ENCODE results near the gene COL4A1.

COL4A1 gene

DNA sequence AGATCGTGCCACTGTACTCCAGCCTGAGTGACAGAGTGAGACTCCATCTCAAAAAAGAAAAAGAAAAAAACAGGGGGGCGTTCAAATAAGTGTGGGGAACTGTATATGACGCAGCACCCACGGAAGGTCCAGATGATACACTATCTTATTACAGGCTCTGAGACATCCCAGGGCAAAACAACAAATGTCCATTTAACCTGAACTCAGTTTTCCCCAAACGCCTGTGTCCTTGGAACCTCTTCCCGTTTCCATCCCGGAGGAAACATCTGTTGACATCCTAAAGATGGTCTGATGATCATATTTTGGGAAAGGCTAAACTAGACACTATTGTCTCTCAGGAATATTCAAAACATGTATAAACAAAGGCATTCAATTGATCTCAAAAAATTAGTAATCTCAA lies 72.4 kb downstream of the COL4A1 start:
- no CpG with 5 or more reads among the region's 7 CpGs for WGBS, 2 donors (ENCODE audit: extremely low coverage in 2 of 2, insufficient read length in 2 of 2, insufficient replicate concordance in 1 of 2)
- no peak overlapping the region for H2BK120ac ChIP-seq (ENCODE audit: low read depth, low read length)
- H3K4me1 ChIP-seq (ENCODE audit: control insufficient read depth in 2 of 2, insufficient read depth in 1 of 2, low read depth in 1 of 2, low read length in 2 of 2), result peaks cover 0 to 15% of the 10 kb centered on the region in 2 donors
- peaks cover 0 to 12% of the 10 kb centered on the region in 2 donors for H3K36me3 ChIP-seq (replicated peaks in 1 of 2; ENCODE audit: control insufficient read depth in 2 of 2, insufficient read depth in 2 of 2, low read length in 2 of 2)
- H3K23ac ChIP-seq (ENCODE audit: low read depth, low read length, poor library complexity), result no peak overlapping the region
- H2AK5ac ChIP-seq (ENCODE audit: low read depth, low read length), result no peak overlapping the region
- no peak for DNase-seq (ENCODE audit: low spot score)
- H3K14ac ChIP-seq (ENCODE audit: low read length), result no peak overlapping the region
- H2BK5ac ChIP-seq (ENCODE audit: low read length), result no peak overlapping the region
- H3K9me3 ChIP-seq (replicated peaks in 1 of 2; ENCODE audit: control insufficient read depth in 2 of 2, insufficient read depth in 1 of 2, low read depth in 1 of 2, low read length in 2 of 2), result peaks cover 0 to 3% of the 10 kb centered on the region in 2 donors
- H3K27ac ChIP-seq (replicated peaks; ENCODE audit: low read length), result no peak overlapping the region
- H2BK12ac ChIP-seq (ENCODE audit: low read length), result no peak overlapping the region
- H3K18ac ChIP-seq (ENCODE audit: low read length), result no peak overlapping the region
- H3K79me1 ChIP-seq (ENCODE audit: low read depth, low read length), result no peaks in the 10 kb centered on the region
- no peak overlapping the region for H3K4ac ChIP-seq (ENCODE audit: low read length)
- no peak overlapping the region for H4K91ac ChIP-seq (ENCODE audit: low read depth, low read length, poor library complexity)
- no peak overlapping the region for H3K9ac ChIP-seq (ENCODE audit: low read depth, low read length, poor library complexity)
- no peaks in the 10 kb centered on the region for H3K27me3 ChIP-seq (ENCODE audit: control insufficient read depth in 3 of 3, insufficient read depth in 3 of 3, low read depth in 1 of 3, low read length in 3 of 3)
- H3K4me2 ChIP-seq (ENCODE audit: insufficient read depth, low read length, poor library complexity, severe bottlenecking), result no peak overlapping the region
- no peak overlapping the region for H2BK15ac ChIP-seq (ENCODE audit: low read length)
- H4K8ac ChIP-seq (ENCODE audit: low read depth, low read length), result no peak overlapping the region
- no peak overlapping the region for H2AFZ ChIP-seq (ENCODE audit: low read length)
- no peak overlapping the region for H3K4me3 ChIP-seq (ENCODE audit: low read length in 2 of 2)

- no peak overlapping the region for H4K8ac ChIP-seq (ENCODE audit: low read depth, low read length)
- no peak overlapping the region for H3K4me3 ChIP-seq (ENCODE audit: low read length in 2 of 2)
- no peak overlapping the region for H3K23ac ChIP-seq (ENCODE audit: low read depth, low read length, poor library complexity)
- H2BK15ac ChIP-seq (ENCODE audit: low read length), result no peak overlapping the region
- H2AFZ ChIP-seq (ENCODE audit: low read length), result no peak overlapping the region
- H3K27ac ChIP-seq (replicated peaks; ENCODE audit: low read length), result no peak overlapping the region
- peaks cover 0 to 3% of the 10 kb centered on the region in 2 donors for H3K9me3 ChIP-seq (replicated peaks in 1 of 2; ENCODE audit: control insufficient read depth in 2 of 2, insufficient read depth in 1 of 2, low read depth in 1 of 2, low read length in 2 of 2)
- H3K4me2 ChIP-seq (ENCODE audit: insufficient read depth, low read length, poor library complexity, severe bottlenecking), result no peak overlapping the region
- peaks cover 0 to 12% of the 10 kb centered on the region in 2 donors for H3K36me3 ChIP-seq (replicated peaks in 1 of 2; ENCODE audit: control insufficient read depth in 2 of 2, insufficient read depth in 2 of 2, low read length in 2 of 2)
- no peak overlapping the region for H2BK12ac ChIP-seq (ENCODE audit: low read length)
- no peak overlapping the region for H4K91ac ChIP-seq (ENCODE audit: low read depth, low read length, poor library complexity)
- no peak overlapping the region for H3K18ac ChIP-seq (ENCODE audit: low read length)
- H3K14ac ChIP-seq (ENCODE audit: low read length), result no peak overlapping the region
- H3K27me3 ChIP-seq (ENCODE audit: control insufficient read depth in 3 of 3, insufficient read depth in 3 of 3, low read depth in 1 of 3, low read length in 3 of 3), result no peaks in the 10 kb centered on the region
- no CpG with 5 or more reads among the region's 3 CpGs for WGBS, 2 donors (ENCODE audit: extremely low coverage in 2 of 2, insufficient read length in 2 of 2, insufficient replicate concordance in 1 of 2)
- H3K4ac ChIP-seq (ENCODE audit: low read length), result no peak overlapping the region
- DNase-seq (ENCODE audit: low spot score), result no peak
- H3K4me1 ChIP-seq (ENCODE audit: control insufficient read depth in 2 of 2, insufficient read depth in 1 of 2, low read depth in 1 of 2, low read length in 2 of 2), result peaks cover 0 to 15% of the 10 kb centered on the region in 2 donors
- H2BK5ac ChIP-seq (ENCODE audit: low read length), result no peak overlapping the region
- H3K79me1 ChIP-seq (ENCODE audit: low read depth, low read length), result no peaks in the 10 kb centered on the region
- no peak overlapping the region for H2BK120ac ChIP-seq (ENCODE audit: low read depth, low read length)
- no peak overlapping the region for H3K9ac ChIP-seq (ENCODE audit: low read depth, low read length, poor library complexity)
- no peak overlapping the region for H2AK5ac ChIP-seq (ENCODE audit: low read depth, low read length)
Measured at GRCh38 chr13:110233951-110234280, 73.0 kb downstream of the COL4A1 start.

DNA sequence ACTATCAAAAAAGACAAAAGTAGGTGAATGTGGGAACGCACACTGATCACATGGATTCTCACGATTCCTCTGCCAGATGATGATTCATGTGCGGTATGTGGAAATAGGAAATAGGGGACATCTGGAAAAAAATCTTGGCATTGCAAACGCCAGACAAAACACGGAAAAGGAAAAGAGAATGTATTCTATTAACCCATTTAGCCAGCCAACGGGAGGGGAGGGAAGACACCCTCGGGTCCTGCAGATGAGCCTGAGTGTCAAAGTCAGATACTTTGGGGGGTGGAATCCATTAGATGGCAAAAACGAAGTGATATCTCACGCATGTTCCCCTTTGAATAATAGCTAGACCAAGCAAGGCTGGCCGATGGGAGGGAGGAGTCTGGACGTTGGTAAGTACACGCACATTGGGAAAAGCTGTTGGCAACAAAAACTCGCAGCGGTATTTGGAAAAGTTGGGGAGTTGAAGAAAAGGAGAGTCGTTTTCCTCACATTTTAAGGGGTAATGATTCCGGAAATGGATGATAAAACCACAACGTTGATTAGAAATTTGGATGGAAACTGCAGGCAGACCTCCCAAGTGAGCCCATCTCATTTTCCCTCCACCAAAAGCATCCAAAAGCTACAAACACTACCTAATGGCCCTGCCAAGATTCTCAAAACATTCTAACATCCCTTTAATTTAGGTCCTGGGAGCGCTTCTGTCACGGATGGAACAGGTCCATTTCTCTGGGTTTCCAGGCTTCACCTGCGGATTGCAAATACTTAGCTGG lies 73.6 kb downstream of the COL4A1 start:
- no peak overlapping the region for H3K18ac ChIP-seq (ENCODE audit: low read length)
- H3K4me1 ChIP-seq (ENCODE audit: control insufficient read depth in 2 of 2, insufficient read depth in 1 of 2, low read depth in 1 of 2, low read length in 2 of 2), result peaks cover 0 to 15% of the 10 kb centered on the region in 2 donors
- no peak overlapping the region for H3K4me2 ChIP-seq (ENCODE audit: insufficient read depth, low read length, poor library complexity, severe bottlenecking)
- H2AK5ac ChIP-seq (ENCODE audit: low read depth, low read length), result no peak overlapping the region
- H4K91ac ChIP-seq (ENCODE audit: low read depth, low read length, poor library complexity), result no peak overlapping the region
- no peaks in the 10 kb centered on the region for H3K27me3 ChIP-seq (ENCODE audit: control insufficient read depth in 3 of 3, insufficient read depth in 3 of 3, low read depth in 1 of 3, low read length in 3 of 3)
- no peak overlapping the region for H2BK120ac ChIP-seq (ENCODE audit: low read depth, low read length)
- H3K9ac ChIP-seq (ENCODE audit: low read depth, low read length, poor library complexity), result no peak overlapping the region
- no CpG with 5 or more reads among the region's 20 CpGs for WGBS, 2 donors (ENCODE audit: extremely low coverage in 2 of 2, insufficient read length in 2 of 2, insufficient replicate concordance in 1 of 2)
- no peaks in the 10 kb centered on the region for H3K79me1 ChIP-seq (ENCODE audit: low read depth, low read length)
- no peak overlapping the region for H2BK5ac ChIP-seq (ENCODE audit: low read length)
- no peak overlapping the region for H3K4ac ChIP-seq (ENCODE audit: low read length)
- no peak overlapping the region for H4K8ac ChIP-seq (ENCODE audit: low read depth, low read length)
- no peak overlapping the region for H3K23ac ChIP-seq (ENCODE audit: low read depth, low read length, poor library complexity)
- H3K4me3 ChIP-seq (ENCODE audit: low read length in 2 of 2), result no peak overlapping the region
- no peak overlapping the region for H3K27ac ChIP-seq (replicated peaks; ENCODE audit: low read length)
- H2BK12ac ChIP-seq (ENCODE audit: low read length), result no peak overlapping the region
- peaks cover 0 to 3% of the 10 kb centered on the region in 2 donors for H3K9me3 ChIP-seq (replicated peaks in 1 of 2; ENCODE audit: control insufficient read depth in 2 of 2, insufficient read depth in 1 of 2, low read depth in 1 of 2, low read length in 2 of 2)
- DNase-seq (ENCODE audit: low spot score), result no peak
- H2BK15ac ChIP-seq (ENCODE audit: low read length), result no peak overlapping the region
- H3K36me3 ChIP-seq (replicated peaks in 1 of 2; ENCODE audit: control insufficient read depth in 2 of 2, insufficient read depth in 2 of 2, low read length in 2 of 2), result peaks cover 0 to 12% of the 10 kb centered on the region in 2 donors
- H2AFZ ChIP-seq (ENCODE audit: low read length), result no peak overlapping the region
- H3K14ac ChIP-seq (ENCODE audit: low read length), result no peak overlapping the region

DNA sequence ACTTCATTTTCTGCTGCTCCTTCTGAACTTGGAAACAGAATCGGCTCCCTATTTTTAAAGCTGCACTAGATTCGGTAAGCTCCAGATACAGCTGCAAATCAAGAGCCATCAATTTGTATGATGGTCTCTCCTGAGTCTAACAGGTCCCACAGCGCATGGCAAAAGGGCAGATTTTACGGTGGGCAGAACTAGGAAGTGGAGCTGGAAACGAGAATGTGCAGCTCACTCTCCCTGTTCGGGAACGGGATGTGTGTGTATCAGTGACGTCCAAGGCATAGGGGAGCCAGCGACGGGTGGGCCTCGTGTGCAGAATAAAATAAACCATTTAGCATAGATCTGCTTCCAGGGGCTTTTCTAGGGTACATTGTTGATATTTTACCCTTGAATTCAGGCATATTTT lies 74.2 kb downstream of the COL4A1 start:
- WGBS, 2 donors (ENCODE audit: extremely low coverage in 2 of 2, insufficient read length in 2 of 2, insufficient replicate concordance in 1 of 2), result no CpG with 5 or more reads among the region's 11 CpGs
- peaks cover 0 to 12% of the 10 kb centered on the region in 2 donors for H3K36me3 ChIP-seq (replicated peaks in 1 of 2; ENCODE audit: control insufficient read depth in 2 of 2, insufficient read depth in 2 of 2, low read length in 2 of 2)
- H4K91ac ChIP-seq (ENCODE audit: low read depth, low read length, poor library complexity), result no peak overlapping the region

More for the DNA sequence above, 74.2 kb downstream of the COL4A1 start:
- no peak for DNase-seq (ENCODE audit: low spot score)
- Histone ChIP-seq H3K4me2 (ENCODE audit: insufficient read depth, low read length, poor library complexity, severe bottlenecking) (no peak overlapping the region), H3K4me1 (ENCODE audit: control insufficient read depth in 2 of 2, insufficient read depth in 1 of 2, low read depth in 1 of 2, low read length in 2 of 2) (peaks cover 0 to 15% of the 10 kb centered on the region in 2 donors), H3K18ac (ENCODE audit: low read length) (no peak overlapping the region), H2BK5ac (ENCODE audit: low read length) (no peak overlapping the region), H2BK12ac (ENCODE audit: low read length) (no peak overlapping the region), H3K79me1 (ENCODE audit: low read depth, low read length) (peaks cover 1% of the 10 kb centered on the region), H2BK120ac (ENCODE audit: low read depth, low read length) (no peak overlapping the region), H2AK5ac (ENCODE audit: low read depth, low read length) (no peak overlapping the region), H3K23ac (ENCODE audit: low read depth, low read length, poor library complexity) (no peak overlapping the region), H3K4me3 (ENCODE audit: low read length in 2 of 2) (no peak overlapping the region), H3K14ac (ENCODE audit: low read length) (no peak overlapping the region), H4K8ac (ENCODE audit: low read depth, low read length) (no peak overlapping the region), H3K27ac (replicated peaks; ENCODE audit: low read length) (no peak overlapping the region), H2AFZ (ENCODE audit: low read length) (no peak overlapping the region), H3K4ac (ENCODE audit: low read length) (no peak overlapping the region), H2BK15ac (ENCODE audit: low read length) (no peak overlapping the region), H3K9me3 (replicated peaks in 1 of 2; ENCODE audit: control insufficient read depth in 2 of 2, insufficient read depth in 1 of 2, low read depth in 1 of 2, low read length in 2 of 2) (peaks cover 0 to 3% of the 10 kb centered on the region in 2 donors), H3K9ac (ENCODE audit: low read depth, low read length, poor library complexity) (no peak overlapping the region), H3K27me3 (ENCODE audit: control insufficient read depth in 3 of 3, insufficient read depth in 3 of 3, low read depth in 1 of 3, low read length in 3 of 3) (no peaks in the 10 kb centered on the region)

Data from neuronal stem cell (in vitro differentiated cells).